Aorta (tissue), 5 donors: Measurements from ENCODE around the gene H2BK1. TPM values are rescaled to one million over a fixed set of nuclear protein-coding genes. Genes with fewer than 3 reads are reported as not detected.

Experiments used
- ATAC-seq: fragments of 200-7000 bp; cut with Tn5 transposase; one replicate; pipeline ENCODE4 v1.9.1; 2022; ENCODE audit warnings: moderate library complexity; ENCODE audit not compliant: low FRiP score
- DNase-seq, 2 donors: peaks; one replicate each; pipeline ENCODE4 v3.0.0-alpha.2; 2020
- H3K27ac ChIP-seq, 2 donors: one replicate each; pipeline ENCODE4 v1.5.1; 2013; ENCODE audit warnings: low read length in 2 of 2, mild to moderate bottlenecking in 2 of 2, moderate library complexity in 2 of 2, control low read depth in 1 of 2, inconsistent platforms in 1 of 2, low read depth in 1 of 2
- H3K27me3 ChIP-seq, 2 donors: one replicate each; pipeline ENCODE4 v1.6.1; 2013; ENCODE audit warnings: control low read depth in 1 of 2, low read length in 1 of 2, mild to moderate bottlenecking in 1 of 2, moderate library complexity in 1 of 2; ENCODE audit not compliant: insufficient read depth in 2 of 2, control insufficient read depth in 1 of 2
- H3K36me3 ChIP-seq, 2 donors: one replicate each; pipeline ENCODE4 v1.6.1; 2013; ENCODE audit warnings: control low read depth in 1 of 2, low read length in 1 of 2, mild to moderate bottlenecking in 1 of 2; ENCODE audit not compliant: insufficient read depth in 2 of 2, control insufficient read depth in 1 of 2
- H3K4me1 ChIP-seq, 2 donors: one replicate each; pipeline ENCODE4 v1.6.1; 2013; ENCODE audit warnings: low read length in 2 of 2, control low read depth in 1 of 2, mild to moderate bottlenecking in 1 of 2, moderate library complexity in 1 of 2; ENCODE audit not compliant: insufficient read depth in 2 of 2, control insufficient read depth in 1 of 2
- H3K4me3 ChIP-seq, 2 donors: one replicate each; pipeline ENCODE4 v1.5.1; 2013; ENCODE audit warnings: low read length in 2 of 2, control low read depth in 1 of 2, mild to moderate bottlenecking in 1 of 2
- H3K9me3 ChIP-seq: one replicate; pipeline ENCODE4 v1.6.1; 2013; ENCODE audit warnings: mild to moderate bottlenecking, low read length; ENCODE audit not compliant: control insufficient read depth
- WGBS, 2 donors: extraction: QIAGEN DNeasy Blood & Tissue Kit; methylation state at CpG; one replicate each; pipeline ENCODE4 v1.1.7; 2013; 5-methylcytosine and 5-hydroxymethylcytosine counted together
- intact Hi-C, 2 donors: fragments of 100-400 bp; cut with DNase I; formaldehyde crosslinking; loops; one replicate each; pipeline versions ENCODE4 v1.14.2 to v1.15.0; 2022
- polyA plus RNA-seq, 2 donors: library from polyadenylated mRNA; stranded (reverse); fragments of 200-250 nt; gene quantifications; one replicate each; pipeline ENCODE4 v1.2.3, GENCODE V29; 2013
- total RNA-seq, 2 donors: library from RNA; stranded (reverse); fragmentation: NEBNext Ultra II Directional; extraction: Animal tissue kit (Norgen Biotek cat#: 25700); gene quantifications; one replicate each; pipeline ENCODE4 v1.2.1, GENCODE V29; 2021
- donor health status: healthy with polysubstance abuse.
- donor health status: Bipolar disorder and iron deficiency.
- donor health status: DM: no; HTN: no; CAD: no.
- donor health status: DM: no; HTN: no; CAD: no.
- donor health status: DM: yes; HTN: yes; CAD: no.

The H2BK1 gene
- total and polyA plus RNA-seq, 4 donors, result 2.2 TPM; not detected in 3

DNA sequence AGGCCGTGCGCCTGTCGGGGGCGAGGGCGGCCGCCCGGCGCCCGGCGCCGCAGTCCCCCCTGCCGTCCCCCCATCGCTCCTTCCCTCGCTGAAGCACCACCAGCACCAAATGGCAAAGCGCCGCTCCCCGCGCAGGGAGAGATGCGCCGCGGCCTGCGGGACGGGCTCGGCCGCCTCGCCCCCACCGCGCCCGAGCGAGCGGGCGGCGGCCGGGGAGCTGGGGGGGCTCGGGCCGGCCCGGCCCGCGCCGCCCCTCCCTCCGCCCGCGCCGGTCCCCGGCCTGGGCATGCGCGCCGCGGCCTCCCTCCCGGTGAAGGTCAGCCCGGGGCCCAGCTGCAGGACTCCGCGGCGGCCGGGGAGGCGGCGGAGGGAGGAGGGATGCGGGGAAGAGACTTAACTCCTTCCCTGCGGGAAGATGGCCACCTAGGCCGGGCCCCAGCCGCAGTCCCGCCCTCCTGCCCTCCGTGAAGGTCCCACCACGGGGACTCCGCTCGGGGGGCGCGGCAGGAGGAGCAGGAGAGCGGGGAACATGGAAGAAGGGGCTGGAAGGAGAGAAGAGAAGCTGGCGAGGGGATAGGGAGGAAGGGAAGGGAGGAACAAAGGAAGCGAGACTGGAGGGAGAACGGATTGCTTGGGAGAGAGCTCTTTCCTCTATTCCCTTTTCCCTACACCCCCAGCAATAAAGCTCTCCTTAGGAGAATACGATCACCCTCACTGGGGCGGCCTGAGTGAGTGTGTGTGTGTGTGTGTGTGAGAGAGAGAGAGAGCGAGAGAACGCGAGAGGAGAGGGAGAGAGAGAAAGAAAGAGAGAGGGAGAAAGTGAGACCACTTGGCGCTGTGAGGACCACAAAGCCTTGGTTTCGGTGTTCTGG lies 41.6 kb upstream of the H2BK1 start:
- Histone ChIP-seq H3K27ac (peak overlapping the region; percentile 62 to 91), H3K4me3 (peak overlapping the region; percentile 72 to 82), H3K27me3 (no peaks in the 10 kb centered on the region), H3K4me1 (no peaks in the 10 kb centered on the region), H3K36me3 (no peaks in the 10 kb centered on the region), H3K9me3 (no peaks in the 10 kb centered on the region)
- DNase-seq (peak; percentile 78 to 91), ATAC-seq (peak; percentile 68)
- 0 to 1% methylated on average over 31 to 79 of the region's 79 CpGs for WGBS, 2 donors
- intact Hi-C loops, result loop anchor here (2.0 kb wide), 2 partner anchors 25 to 47 kb away; no protein-coding TSS in a partner anchor

GRCh38 chr7:151251328-151251688 lies 41.0 kb upstream of the H2BK1 start:
- no peaks in the 10 kb centered on the region for H3K4me1 ChIP-seq
- no peaks in the 10 kb centered on the region for H3K27me3 ChIP-seq
- H3K36me3 ChIP-seq, result no peaks in the 10 kb centered on the region
- 0 to 2% methylated on average over 12 to 19 of the region's 19 CpGs for WGBS, 2 donors
- intact Hi-C loops, result no loop called here
- H3K27ac ChIP-seq, result peak overlapping the region; percentile 61 to 62
- peak overlapping the region; percentile 2 to 72 for H3K4me3 ChIP-seq
- no peaks in the 10 kb centered on the region for H3K9me3 ChIP-seq
- DNase-seq, result no peak
- ATAC-seq, result no peak

DNA sequence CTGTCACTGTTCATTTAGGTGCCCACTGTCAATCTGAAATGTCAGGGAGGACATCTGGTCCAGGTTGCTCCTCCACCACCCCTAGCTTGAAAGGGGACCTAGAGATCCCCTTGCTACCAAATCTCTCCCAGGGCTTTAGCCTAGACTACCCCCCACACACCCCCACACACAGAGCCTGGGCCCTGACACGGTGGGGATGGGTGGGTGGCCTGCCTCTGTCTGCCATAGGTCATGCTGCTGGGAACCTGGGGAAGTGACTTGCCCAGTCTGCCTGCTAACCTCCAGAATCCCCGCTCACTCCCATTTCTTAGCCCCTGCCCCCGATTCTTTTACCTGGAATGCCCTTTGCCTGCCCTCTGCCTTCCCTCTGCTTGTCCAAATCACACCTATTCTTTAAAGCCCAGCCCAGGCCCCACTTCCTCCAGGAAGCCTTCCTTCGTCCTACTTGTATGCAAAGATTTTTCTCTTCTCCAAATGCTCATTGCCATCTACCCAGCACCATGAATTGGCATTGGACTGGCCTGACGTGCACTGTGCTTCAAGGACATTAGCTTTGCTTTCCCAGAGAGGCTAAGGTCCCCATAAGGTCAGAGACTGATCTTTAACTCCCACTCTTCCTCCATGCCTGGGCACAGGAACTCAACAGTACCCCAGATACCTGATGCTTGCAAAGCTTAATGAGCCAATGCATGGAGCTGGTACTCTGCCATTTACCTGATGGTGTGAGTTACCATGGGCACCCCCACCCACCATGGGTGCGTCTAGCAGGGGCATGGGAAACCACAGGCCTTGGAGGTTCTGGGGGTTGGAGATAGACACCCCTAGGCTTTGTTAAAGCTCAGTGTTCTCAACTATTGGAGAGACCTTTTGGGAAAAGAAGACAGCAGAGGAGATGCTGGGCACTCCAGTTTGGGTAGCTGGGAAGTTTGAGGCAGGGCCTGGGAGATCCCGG lies 40.2 kb upstream of the H2BK1 start:
- intact Hi-C loops, result no loop called here
- WGBS, 2 donors, result 37 to 41% methylated on average over 7 of the region's 7 CpGs
- Histone ChIP-seq H3K9me3 (no peaks in the 10 kb centered on the region), H3K4me1 (no peaks in the 10 kb centered on the region), H3K36me3 (no peaks in the 10 kb centered on the region), H3K4me3 (no peak overlapping the region), H3K27me3 (no peaks in the 10 kb centered on the region), H3K27ac (peak overlapping the region; percentile 61 to 95)
- ATAC-seq (no peak), DNase-seq (no peak)

- WGBS, 2 donors, result 0 to 3% methylated on average over 5 of the region's 5 CpGs
- Histone ChIP-seq H3K36me3 (no peaks in the 10 kb centered on the region), H3K4me3 (peak overlapping the region; percentile 14 to 60), H3K27ac (peak overlapping the region; percentile 61 to 95), H3K27me3 (no peaks in the 10 kb centered on the region), H3K4me1 (no peaks in the 10 kb centered on the region), H3K9me3 (no peaks in the 10 kb centered on the region)
- intact Hi-C loops, result loop anchor here in 1 of 2 donors (5.0 to 10.0 kb wide), 2 partner anchors 167 to 505 kb away; partner anchors contain the start of genes FASTK and TMUB1
- ATAC-seq, result peak; percentile 47
- peak; percentile 84 to 86 for DNase-seq
Observed at GRCh38 chr7:151249732-151250072, 39.4 kb upstream of the H2BK1 start.

GRCh38 chr7:151249034-151249731 lies 38.9 kb upstream of the H2BK1 start:
- ATAC-seq, result peak; percentile 36
- H3K27ac ChIP-seq, result peak overlapping the region; percentile 61 to 95
- 1% methylated on average over 45 of the region's 45 CpGs for WGBS, 2 donors
- H3K27me3 ChIP-seq, result no peaks in the 10 kb centered on the region
- H3K36me3 ChIP-seq, result no peaks in the 10 kb centered on the region
- H3K9me3 ChIP-seq, result no peaks in the 10 kb centered on the region
- peak overlapping the region; percentile 60 to 88 for H3K4me3 ChIP-seq
- intact Hi-C loops, result loop anchor here in 1 of 2 donors (5.0 to 10.0 kb wide), 2 partner anchors 167 to 506 kb away; partner anchors contain the start of genes FASTK and TMUB1
- peak; percentile 84 to 90 for DNase-seq
- H3K4me1 ChIP-seq, result no peaks in the 10 kb centered on the region

DNA sequence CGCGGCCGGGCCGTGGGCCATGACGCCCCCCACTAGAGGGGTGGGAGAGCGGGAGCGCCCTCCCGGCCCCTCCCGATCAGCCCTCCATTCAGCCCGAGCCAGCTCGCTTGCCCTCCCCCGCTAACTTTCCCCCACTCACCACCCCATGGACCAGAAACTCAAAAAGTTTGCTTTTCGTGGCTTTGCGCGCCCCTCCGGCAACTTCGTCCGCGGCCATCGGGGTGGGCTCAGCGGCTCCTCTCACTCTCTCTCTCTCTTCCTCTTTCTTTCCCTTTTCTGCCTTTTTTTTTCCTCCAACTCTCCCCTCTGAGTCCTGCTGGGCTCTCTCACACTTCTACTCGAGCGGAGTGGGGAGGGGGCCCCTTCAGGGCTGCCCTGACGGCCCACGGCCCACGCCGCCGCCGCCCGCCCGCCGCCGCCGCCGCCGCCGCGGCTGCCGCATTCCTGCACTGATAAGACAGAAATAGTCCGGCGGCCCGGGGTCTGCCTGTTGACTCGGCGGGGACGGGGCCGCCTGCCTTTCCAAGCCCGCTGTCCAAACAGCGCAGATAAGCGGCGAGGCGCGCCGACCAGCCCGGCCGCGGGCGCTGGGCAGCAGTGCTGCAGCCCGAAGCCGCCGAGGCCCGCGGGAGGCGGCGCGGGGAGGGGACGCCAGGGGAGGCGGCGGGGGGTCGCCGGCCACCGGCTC lies 38.2 kb upstream of the H2BK1 start, which contains the start of gene SMARCD3:
TSS of gene SMARCD3 (minus strand) at position 349 of the 688 bp plus-strand sequence. CDS start at position 217, 132 bp downstream.
- Histone ChIP-seq H3K4me1 (no peaks in the 10 kb centered on the region), H3K27me3 (no peaks in the 10 kb centered on the region), H3K9me3 (no peaks in the 10 kb centered on the region), H3K27ac (peak within 1 kb of the TSS; percentile 61 to 95), H3K36me3 (no peaks in the 10 kb centered on the region), H3K4me3 (peak within 1 kb of the TSS; percentile 60 to 88)
- ATAC-seq, result peak; percentile 53
- 1% methylated on average over 33 to 71 of the region's 71 CpGs for WGBS, 2 donors
- intact Hi-C loops, result loop anchor here in 1 of 2 donors (5.0 to 10.0 kb wide), 2 partner anchors 166 to 506 kb away; partner anchors contain the start of genes FASTK and TMUB1
- peak; percentile 82 to 92 for DNase-seq

GRCh38 chr7:151247611-151248345 lies 37.5 kb upstream of the H2BK1 start:
- Histone ChIP-seq H3K4me3 (peak overlapping the region; percentile 60 to 88), H3K27ac (peak overlapping the region; percentile 73 to 80), H3K36me3 (no peaks in the 10 kb centered on the region), H3K4me1 (no peaks in the 10 kb centered on the region), H3K9me3 (no peaks in the 10 kb centered on the region), H3K27me3 (no peaks in the 10 kb centered on the region)
- ATAC-seq (no peak), DNase-seq (peak in 1 of 2 donors; percentile 73)
- intact Hi-C loops, result loop anchor here in 1 of 2 donors (5.0 to 10.0 kb wide), 2 partner anchors 165 to 507 kb away; partner anchors contain the start of genes FASTK and TMUB1
- WGBS, 2 donors, result 1% methylated on average over 24 to 29 of the region's 29 CpGs
